Naive B cell (primary cell): ENCODE measurements around the gene WDR75. TPM values are rescaled to one million over a fixed set of nuclear protein-coding genes. Genes with fewer than 3 reads are reported as not detected.

Experiments used
- ATAC-seq, 2 donors: fragments of 150-1000 bp; cut with Tn5 transposase; 2 replicates each; pipeline ENCODE4 v1.10.0; 2021; ENCODE audit warnings: low read depth in 2 of 2, mild to moderate bottlenecking in 2 of 2, moderate library complexity in 2 of 2
- DNase-seq: peaks from one replicate; pipeline ENCODE4 v3.0.0; 2022
- H3K27ac Mint-ChIP-seq, 6 donors: one replicate each; pipeline ENCODE4 v1.8.0; 2020 to 2022; ENCODE audit warnings: mild to moderate bottlenecking in 6 of 6, mixed read lengths in 6 of 6, moderate library complexity in 5 of 6, inconsistent platforms in 2 of 6
- H3K27me3 Mint-ChIP-seq, 3 donors: one replicate each; pipeline ENCODE4 v1.8.0; 2021 to 2022; ENCODE audit warnings: mixed read lengths in 3 of 3, mild to moderate bottlenecking in 1 of 3
- H3K36me3 Mint-ChIP-seq, 2 donors: one replicate each; pipeline ENCODE4 v1.8.0; 2020 to 2022; ENCODE audit warnings: mixed read lengths in 2 of 2, inconsistent platforms in 1 of 2, mild to moderate bottlenecking in 1 of 2
- H3K4me1 Mint-ChIP-seq, 3 donors: one replicate each; pipeline ENCODE4 v1.8.0; 2020 to 2022; ENCODE audit warnings: mixed read lengths in 3 of 3, inconsistent platforms in 1 of 3, mild to moderate bottlenecking in 1 of 3, moderate library complexity in 1 of 3
- H3K4me3 Mint-ChIP-seq, 8 donors: one replicate each; pipeline ENCODE4 v1.8.0; 2020 to 2022; ENCODE audit warnings: mild to moderate bottlenecking in 8 of 8, mixed read lengths in 8 of 8, moderate library complexity in 8 of 8, inconsistent platforms in 2 of 8
- H3K9me3 Mint-ChIP-seq, 7 donors: one replicate each; pipeline ENCODE4 v1.8.0; 2020 to 2022; ENCODE audit warnings: mixed read lengths in 7 of 7, mild to moderate bottlenecking in 5 of 7, inconsistent platforms in 2 of 7, moderate library complexity in 1 of 7
- polyA plus RNA-seq, 6 donors: library from polyadenylated mRNA; unstranded; fragments of 300-500 nt; fragmentation: Illumina TruSeq; gene quantifications; one replicate each; pipeline ENCODE4 v1.2.3, GENCODE V29; 2021; ENCODE audit warnings: low read depth in 6 of 6

Gene WDR75
- polyA plus RNA-seq, result 10 to 100 TPM in 5 of 6 donors, 1 to 10 TPM in 1; 3.9 to 15.5 (median 13.8) TPM

- H3K27me3 Mint-ChIP-seq, result no peaks in the 10 kb centered on the region
- DNase-seq, result peak; percentile 92
- H3K27ac Mint-ChIP-seq, result peak within 1 kb of the TSS; percentile 99 to 100 (median 100)
- no peaks in the 10 kb centered on the region for H3K9me3 Mint-ChIP-seq
- H3K36me3 Mint-ChIP-seq, result no peaks in the 10 kb centered on the region
- peak; percentile 88 to 90 for ATAC-seq
- H3K4me3 Mint-ChIP-seq, result peak within 1 kb of the TSS in 4 of 8 donors; percentile 96 to 100 (median 99)
- peaks cover 0 to 16% (median 4%) of the 10 kb centered on the region in 3 donors for H3K4me1 Mint-ChIP-seq
These were observed at the start of gene WDR75 for GRCh38 chr2:189440947-189441708. Gene WDR75, plus strand, starts transcription at chr2:189441474. Its CDS starts 19 bp downstream, at chr2:189441493.

- H3K9me3 Mint-ChIP-seq, result peaks cover 0 to 4% (median 0%) of the 10 kb centered on the region in 7 donors
These were observed 47.7 kb upstream of the WDR75 start for GRCh38 chr2:189393440-189394111.

GRCh38 chr2:189394525-189394924 lies 46.7 kb upstream of the WDR75 start:
- ATAC-seq (no peak), DNase-seq (no peak)
- Mint-ChIP-seq H3K4me1 (no peaks in the 10 kb centered on the region), H3K9me3 (peaks cover 0 to 4% (median 0%) of the 10 kb centered on the region in 7 donors), H3K27ac (no peak overlapping the region), H3K4me3 (no peak overlapping the region), H3K27me3 (peaks cover 0 to 3% (median 0%) of the 10 kb centered on the region in 3 donors), H3K36me3 (no peaks in the 10 kb centered on the region)

More at GRCh38 chr2:189393440-189394111, 47.7 kb upstream of the WDR75 start:
- no peak for ATAC-seq
- DNase-seq, result no peak
- Mint-ChIP-seq H3K36me3 (no peaks in the 10 kb centered on the region), H3K27me3 (peaks cover 0 to 3% (median 0%) of the 10 kb centered on the region in 3 donors), H3K27ac (no peak overlapping the region), H3K4me3 (no peak overlapping the region), H3K4me1 (no peaks in the 10 kb centered on the region)

GRCh38 chr2:189402932-189403331 lies 38.3 kb upstream of the WDR75 start:
- H3K4me1 Mint-ChIP-seq, result no peaks in the 10 kb centered on the region
- ATAC-seq, result no peak
- H3K9me3 Mint-ChIP-seq, result peaks cover 0 to 4% (median 0%) of the 10 kb centered on the region in 7 donors
- H3K27ac Mint-ChIP-seq, result no peak overlapping the region
- H3K27me3 Mint-ChIP-seq, result peaks cover 0 to 6% (median 0%) of the 10 kb centered on the region in 3 donors
- H3K36me3 Mint-ChIP-seq, result no peaks in the 10 kb centered on the region
- DNase-seq, result no peak
- no peak overlapping the region for H3K4me3 Mint-ChIP-seq

- H3K4me3 Mint-ChIP-seq, result no peak overlapping the region
- no peak overlapping the region for H3K27ac Mint-ChIP-seq
- no peaks in the 10 kb centered on the region for H3K36me3 Mint-ChIP-seq
- no peaks in the 10 kb centered on the region for H3K9me3 Mint-ChIP-seq
- no peaks in the 10 kb centered on the region for H3K27me3 Mint-ChIP-seq
- DNase-seq (no peak), ATAC-seq (no peak)
- no peaks in the 10 kb centered on the region for H3K4me1 Mint-ChIP-seq
These were observed 34.6 kb upstream of the WDR75 start for GRCh38 chr2:189406586-189407233.

GRCh38 chr2:189407281-189408209 lies 33.7 kb upstream of the WDR75 start:
- H3K4me1 Mint-ChIP-seq, result no peaks in the 10 kb centered on the region
- no peak for ATAC-seq
- H3K4me3 Mint-ChIP-seq, result no peak overlapping the region
- no peaks in the 10 kb centered on the region for H3K36me3 Mint-ChIP-seq
- H3K27ac Mint-ChIP-seq, result no peak overlapping the region
- no peaks in the 10 kb centered on the region for H3K27me3 Mint-ChIP-seq
- no peak for DNase-seq
- no peaks in the 10 kb centered on the region for H3K9me3 Mint-ChIP-seq

GRCh38 chr2:189408294-189408693 lies 33.0 kb upstream of the WDR75 start:
- Mint-ChIP-seq H3K4me1 (no peaks in the 10 kb centered on the region), H3K27me3 (no peaks in the 10 kb centered on the region), H3K36me3 (no peaks in the 10 kb centered on the region), H3K9me3 (no peaks in the 10 kb centered on the region), H3K27ac (no peak overlapping the region), H3K4me3 (no peak overlapping the region)
- ATAC-seq (no peak), DNase-seq (no peak)

GRCh38 chr2:189409131-189409530 lies 32.1 kb upstream of the WDR75 start:
- Mint-ChIP-seq H3K36me3 (no peaks in the 10 kb centered on the region), H3K4me3 (no peak overlapping the region), H3K4me1 (no peaks in the 10 kb centered on the region), H3K9me3 (no peaks in the 10 kb centered on the region), H3K27ac (no peak overlapping the region), H3K27me3 (no peaks in the 10 kb centered on the region)
- no peak for ATAC-seq
- DNase-seq, result no peak

GRCh38 chr2:189409647-189410046 lies 31.6 kb upstream of the WDR75 start:
- Mint-ChIP-seq H3K36me3 (no peaks in the 10 kb centered on the region), H3K4me1 (no peaks in the 10 kb centered on the region), H3K4me3 (no peak overlapping the region), H3K27me3 (no peaks in the 10 kb centered on the region), H3K27ac (no peak overlapping the region), H3K9me3 (no peaks in the 10 kb centered on the region)
- no peak for DNase-seq
- ATAC-seq, result no peak

- Mint-ChIP-seq H3K36me3 (no peaks in the 10 kb centered on the region), H3K9me3 (no peaks in the 10 kb centered on the region), H3K4me1 (no peaks in the 10 kb centered on the region)
These were observed 29.4 kb upstream of the WDR75 start for GRCh38 chr2:189411860-189412259.

GRCh38 chr2:189412330-189412953 lies 28.8 kb upstream of the WDR75 start:
- peak; percentile 11 for DNase-seq
- Mint-ChIP-seq H3K9me3 (no peaks in the 10 kb centered on the region), H3K4me1 (no peaks in the 10 kb centered on the region), H3K4me3 (no peak overlapping the region), H3K27ac (no peak overlapping the region), H3K27me3 (no peaks in the 10 kb centered on the region), H3K36me3 (no peaks in the 10 kb centered on the region)
- ATAC-seq, result no peak

More at GRCh38 chr2:189411860-189412259, 29.4 kb upstream of the WDR75 start:
- H3K27ac Mint-ChIP-seq, result no peak overlapping the region
- ATAC-seq (no peak), DNase-seq (no peak)
- H3K27me3 Mint-ChIP-seq, result no peaks in the 10 kb centered on the region
- no peak overlapping the region for H3K4me3 Mint-ChIP-seq

GRCh38 chr2:189413249-189413648 lies 28.0 kb upstream of the WDR75 start:
- H3K36me3 Mint-ChIP-seq, result no peaks in the 10 kb centered on the region
- no peak overlapping the region for H3K4me3 Mint-ChIP-seq
- DNase-seq, result no peak
- H3K27ac Mint-ChIP-seq, result no peak overlapping the region
- no peaks in the 10 kb centered on the region for H3K4me1 Mint-ChIP-seq
- H3K9me3 Mint-ChIP-seq, result no peaks in the 10 kb centered on the region
- ATAC-seq, result no peak
- H3K27me3 Mint-ChIP-seq, result no peaks in the 10 kb centered on the region
